Subcutaneous adipose tissue (tissue), 4 donors: ENCODE results near the gene IP6K1. TPM values are rescaled to one million over a fixed set of nuclear protein-coding genes. Genes with fewer than 3 reads are reported as not detected.

ENCODE experiments used
- total RNA-seq, 4 donors: library from RNA; depleted of rRNA; stranded (reverse); fragments of >200 nt; gene quantifications; one replicate each; pipeline ENCODE4 v1.1.0, GENCODE V29; 2016
- TF ChIP-seq, protein P1 (sequence below): fragments of 450-650 bp; IDR thresholded peaks from one replicate; pipeline ENCODE4 v1.5.1; 2016; ENCODE audit warnings: low read depth, mild to moderate bottlenecking, control low read depth, antibody characterized with exemption, moderate library complexity

Gene IP6K1
- total RNA-seq, 4 donors from 2014 or later: 25.1 to 36.7 (median 31.6) TPM

- TF ChIP-seq, protein P1, sequence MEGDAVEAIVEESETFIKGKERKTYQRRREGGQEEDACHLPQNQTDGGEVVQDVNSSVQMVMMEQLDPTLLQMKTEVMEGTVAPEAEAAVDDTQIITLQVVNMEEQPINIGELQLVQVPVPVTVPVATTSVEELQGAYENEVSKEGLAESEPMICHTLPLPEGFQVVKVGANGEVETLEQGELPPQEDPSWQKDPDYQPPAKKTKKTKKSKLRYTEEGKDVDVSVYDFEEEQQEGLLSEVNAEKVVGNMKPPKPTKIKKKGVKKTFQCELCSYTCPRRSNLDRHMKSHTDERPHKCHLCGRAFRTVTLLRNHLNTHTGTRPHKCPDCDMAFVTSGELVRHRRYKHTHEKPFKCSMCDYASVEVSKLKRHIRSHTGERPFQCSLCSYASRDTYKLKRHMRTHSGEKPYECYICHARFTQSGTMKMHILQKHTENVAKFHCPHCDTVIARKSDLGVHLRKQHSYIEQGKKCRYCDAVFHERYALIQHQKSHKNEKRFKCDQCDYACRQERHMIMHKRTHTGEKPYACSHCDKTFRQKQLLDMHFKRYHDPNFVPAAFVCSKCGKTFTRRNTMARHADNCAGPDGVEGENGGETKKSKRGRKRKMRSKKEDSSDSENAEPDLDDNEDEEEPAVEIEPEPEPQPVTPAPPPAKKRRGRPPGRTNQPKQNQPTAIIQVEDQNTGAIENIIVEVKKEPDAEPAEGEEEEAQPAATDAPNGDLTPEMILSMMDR: no peak
Measured at GRCh38 chr3:49754536-49754935, 31.8 kb downstream of the IP6K1 start.

DNA sequence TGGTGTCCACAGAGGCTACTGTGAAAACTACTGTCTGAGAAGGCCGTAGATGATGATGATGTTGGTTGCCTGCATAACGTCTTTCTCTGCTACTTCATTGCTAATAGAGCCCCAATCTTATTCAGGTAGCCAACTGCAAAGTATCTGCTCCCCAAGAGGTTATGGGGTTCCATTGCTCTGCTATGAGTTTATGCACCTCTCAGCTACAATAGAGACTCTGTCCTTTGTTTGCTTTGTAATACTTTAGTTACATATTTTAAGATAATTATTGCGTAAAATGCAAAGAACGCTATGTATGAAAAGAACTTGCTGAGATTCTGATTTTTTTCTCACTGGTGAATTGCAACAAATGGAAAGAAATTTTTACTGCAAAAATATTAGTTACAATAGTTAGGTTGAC is 34.8 kb downstream of the IP6K1 start:
- TF ChIP-seq, protein P1: no peak

DNA sequence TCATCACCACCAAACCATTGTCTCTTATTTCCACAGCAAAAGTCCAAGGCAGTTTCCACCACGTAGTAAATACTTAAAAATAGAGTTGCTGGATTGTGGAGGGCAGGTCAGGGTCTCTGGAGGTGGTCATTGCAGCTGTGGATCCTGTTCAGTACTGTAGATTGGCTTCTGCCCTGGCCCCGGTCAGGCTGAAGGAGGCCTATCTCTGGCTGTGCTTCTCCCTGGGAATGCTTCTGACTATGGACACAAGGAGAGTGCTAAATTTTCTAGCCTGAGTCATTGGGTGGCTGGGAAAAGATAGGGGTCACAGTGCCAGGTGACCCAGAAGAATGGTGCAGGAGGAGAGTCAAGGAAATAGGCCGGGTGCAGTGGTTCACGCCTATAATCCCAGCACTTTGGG is 36.3 kb downstream of the IP6K1 start:
- TF ChIP-seq, protein P1: no peak

DNA sequence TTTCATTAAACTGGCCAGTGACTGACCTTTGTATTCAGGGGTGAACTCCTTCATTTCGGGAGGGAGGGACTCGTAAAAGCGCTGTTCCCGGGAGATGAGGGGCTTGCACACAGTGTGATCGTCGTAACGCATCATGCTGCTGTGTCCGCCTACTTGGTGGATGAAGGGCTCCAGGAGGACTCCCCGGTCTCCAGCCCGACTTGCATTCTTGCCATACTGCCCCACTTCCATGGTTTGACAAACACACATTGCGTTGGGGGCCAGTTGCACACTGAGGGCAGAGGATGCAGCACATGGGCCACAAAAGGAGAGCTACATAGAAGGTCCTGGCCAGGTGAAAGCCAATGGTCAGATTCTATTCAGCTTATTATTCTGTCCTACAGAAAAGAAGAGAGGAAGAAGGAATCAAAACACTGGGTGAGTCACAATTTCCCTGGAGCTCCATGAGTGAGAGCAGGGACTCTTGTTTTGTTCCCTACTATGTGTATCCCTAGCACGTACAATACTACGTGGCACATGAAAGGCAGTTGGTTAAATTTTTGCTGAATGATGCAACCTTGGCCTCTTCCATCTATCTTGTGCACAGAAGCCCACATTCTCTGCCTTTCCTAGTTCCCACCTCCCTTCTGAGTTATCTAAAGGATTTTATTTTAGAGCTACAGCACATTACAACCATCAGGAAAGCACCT is 38.4 kb downstream of the IP6K1 start:
- TF ChIP-seq, protein P1: no peak

DNA sequence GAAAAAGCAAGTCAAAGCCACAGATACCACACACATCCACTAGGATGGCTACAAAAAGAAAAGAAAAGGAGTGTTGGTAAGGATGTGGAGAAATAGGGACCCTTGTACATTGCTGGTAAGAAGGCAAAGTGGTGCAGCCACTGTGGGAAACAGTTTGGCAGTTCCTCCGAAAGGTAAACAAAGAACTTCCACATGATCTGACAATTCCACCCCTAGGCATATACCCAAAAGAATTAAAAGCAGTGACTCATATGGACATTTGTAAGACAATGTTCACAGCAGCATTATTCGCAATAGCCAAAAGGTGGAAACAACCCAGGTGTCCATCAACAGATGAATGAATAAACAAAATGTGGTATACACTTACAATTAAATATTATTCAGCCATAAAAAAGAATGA is 40.4 kb downstream of the IP6K1 start:
- TF ChIP-seq, protein P1: no peak

GRCh38 chr3:49740427-49740826 is 45.9 kb downstream of the IP6K1 start:
- TF ChIP-seq, protein P1: no peak

- TF ChIP-seq, protein P1: no peak
Measured at GRCh38 chr3:49738067-49738713, 48.2 kb downstream of the IP6K1 start.
